GM23248 (cell line): ENCODE measurements around the gene USP25. TPM values are rescaled to one million over a fixed set of nuclear protein-coding genes. Genes with fewer than 3 reads are reported as not detected.

ENCODE experiments used
- DNase-seq: peaks from one replicate; pipeline ENCODE4 v3.0.0-alpha.2; 2015
- H2AFZ ChIP-seq: fragments of 200-600 bp; sonication (generic); 2 replicates; pipeline ENCODE4 v1.6.1; 2016; ENCODE audit warnings: antibody characterized with exemption
- H3F3A ChIP-seq: fragments of 200-600 bp; sonication (generic); 2 replicates; pipeline ENCODE4 v1.6.1; 2016; ENCODE audit warnings: mild to moderate bottlenecking, antibody characterized with exemption, mixed run types; ENCODE audit not compliant: insufficient read depth
- H3K27ac ChIP-seq: fragments of 200-600 bp; sonication (generic); 2 replicates; pipeline ENCODE4 v1.5.1; 2016; ENCODE audit warnings: mild to moderate bottlenecking
- H3K27me3 ChIP-seq: fragments of 200-600 bp; sonication (generic); replicated peaks from 2 replicates; pipeline ENCODE4 v1.6.1; 2016; ENCODE audit warnings: mild to moderate bottlenecking; ENCODE audit not compliant: insufficient read depth
- H3K36me3 ChIP-seq: fragments of 200-600 bp; sonication (generic); 2 replicates; pipeline ENCODE4 v1.6.1; 2016; ENCODE audit warnings: low read depth, mild to moderate bottlenecking
- H3K4me1 ChIP-seq: fragments of 200-600 bp; sonication (generic); 2 replicates; pipeline ENCODE4 v1.6.1; 2016; ENCODE audit warnings: mild to moderate bottlenecking; ENCODE audit not compliant: insufficient read depth
- H3K4me2 ChIP-seq: fragments of 200-600 bp; sonication (generic); one replicate; pipeline ENCODE4 v1.6.1; 2016; ENCODE audit warnings: mild to moderate bottlenecking; ENCODE audit not compliant: unreplicated experiment
- H3K4me3 ChIP-seq: fragments of 200-600 bp; sonication (generic); 2 replicates; pipeline ENCODE4 v1.5.1; 2016; ENCODE audit warnings: mild to moderate bottlenecking
- H3K79me2 ChIP-seq: fragments of 200-600 bp; sonication (generic); 2 replicates; pipeline ENCODE4 v1.6.1; 2016; ENCODE audit warnings: mild to moderate bottlenecking; ENCODE audit not compliant: insufficient read depth
- H3K9ac ChIP-seq: fragments of 200-600 bp; sonication (generic); 2 replicates; pipeline ENCODE4 v1.6.1; 2016; ENCODE audit warnings: mild to moderate bottlenecking
- H3K9me2 ChIP-seq: fragments of 200-600 bp; sonication (generic); 2 replicates; pipeline ENCODE4 v1.6.1; 2016; ENCODE audit warnings: mixed run types, mild to moderate bottlenecking, moderate library complexity; ENCODE audit not compliant: insufficient read depth
- H3K9me3 ChIP-seq: fragments of 200-600 bp; sonication (generic); one replicate; pipeline ENCODE4 v1.6.1; 2017; ENCODE audit warnings: low read depth
- H4K20me1 ChIP-seq: fragments of 200-600 bp; sonication (generic); 2 replicates; pipeline ENCODE4 v1.6.0; 2016; ENCODE audit not compliant: insufficient read depth
- EZH2 ChIP-seq: fragments of 200-600 bp; sonication (generic); IDR thresholded peaks from 2 replicates; pipeline ENCODE4 v1.6.1; 2018; ENCODE audit warnings: antibody characterized with exemption, mild to moderate bottlenecking; ENCODE audit not compliant: insufficient read depth, poor library complexity, severe bottlenecking
- EZH2phosphoT487 ChIP-seq: fragments of 200-600 bp; sonication (generic); IDR thresholded peaks from 2 replicates; pipeline ENCODE4 v1.6.1; 2018; ENCODE audit warnings: antibody characterized with exemption, moderate library complexity, mild to moderate bottlenecking, low read depth; ENCODE audit not compliant: insufficient read depth
- WGBS, 2 experiments: methylation state at CpG; one replicate each; pipeline ENCODE4 v1.1.6; 2015 to 2017; ENCODE audit warnings: low lambda C conversion rate in 2 of 2, low coverage in 1 of 2; ENCODE audit errors: missing lambda C conversion rate in 2 of 2; 5-methylcytosine and 5-hydroxymethylcytosine counted together
- in situ Hi-C: fragments of 300-500 bp; cut with MboI; formaldehyde crosslinking; loops from 2 replicates; pipeline ENCODE4 v1.15.0; 2020
- polyA plus RNA-seq: library from polyadenylated mRNA; unstranded; fragments of >200 nt; fragmentation: Nextera tagmentation; extraction: Ambion mirVana; gene quantifications from 2 replicates; pipeline ENCODE4 v1.2.1, GENCODE V29; 2016
- total RNA-seq: library from RNA; depleted of rRNA; stranded (reverse); fragments of >200 nt; shearing (Covaris generic); gene quantifications from 2 replicates; pipeline ENCODE4 v1.2.3, GENCODE V29; 2014

Gene USP25
- total and polyA plus RNA-seq, 2 experiments from 2014 or later, result 5.8 to 41.5 TPM

GRCh38 chr21:15741510-15741909 is 11.7 kb downstream of the USP25 start:
- no peaks in the 10 kb centered on the region for H3K9me2 ChIP-seq
- no peaks in the 10 kb centered on the region for H3K27me3 ChIP-seq
- H3K9ac ChIP-seq, result no peak overlapping the region
- peaks cover 26% of the 10 kb centered on the region for H4K20me1 ChIP-seq
- peaks cover 17% of the 10 kb centered on the region for H3K4me1 ChIP-seq
- H3K36me3 ChIP-seq, result no peaks in the 10 kb centered on the region
- H2AFZ ChIP-seq, result no peak overlapping the region
- H3K27ac ChIP-seq, result no peak overlapping the region
- no peak overlapping the region for H3K4me3 ChIP-seq
- H3K4me2 ChIP-seq, result peak overlapping the region; percentile 8
- in situ Hi-C loops, result no loop called here
- no peak for TF ChIP-seq EZH2phosphoT487
- no peak for TF ChIP-seq EZH2
- H3K79me2 ChIP-seq, result peaks cover 100% of the 10 kb centered on the region
- WGBS, 2 experiments, result 2 to 14% methylated on average over 1 of the region's 1 CpG
- H3K9me3 ChIP-seq, result no peaks in the 10 kb centered on the region
- peak; percentile 60 for DNase-seq
- H3F3A ChIP-seq, result 0 out of 2 replicates have a peak, but pooled peaks cover 4% of the 10 kb centered on the region

GRCh38 chr21:15742052-15742670 is 12.4 kb downstream of the USP25 start:
- Histone ChIP-seq H3K9ac (no peak overlapping the region), H3K9me3 (no peaks in the 10 kb centered on the region), H3K4me2 (peak overlapping the region; percentile 8), H3K27me3 (no peaks in the 10 kb centered on the region), H3K4me1 (peaks cover 17% of the 10 kb centered on the region), H3F3A (0 out of 2 replicates have a peak, but pooled peaks cover 4% of the 10 kb centered on the region), H3K79me2 (peaks cover 100% of the 10 kb centered on the region), H4K20me1 (peaks cover 26% of the 10 kb centered on the region), H3K4me3 (no peak overlapping the region), H3K9me2 (no peaks in the 10 kb centered on the region), H2AFZ (no peak overlapping the region), H3K27ac (no peak overlapping the region), H3K36me3 (no peaks in the 10 kb centered on the region)
- WGBS, 2 experiments, result 95 to 98% methylated on average over 4 of the region's 4 CpGs
- no peak for DNase-seq
- in situ Hi-C loops, result no loop called here
- no peak for TF ChIP-seq EZH2phosphoT487
- TF ChIP-seq EZH2, result no peak

DNA sequence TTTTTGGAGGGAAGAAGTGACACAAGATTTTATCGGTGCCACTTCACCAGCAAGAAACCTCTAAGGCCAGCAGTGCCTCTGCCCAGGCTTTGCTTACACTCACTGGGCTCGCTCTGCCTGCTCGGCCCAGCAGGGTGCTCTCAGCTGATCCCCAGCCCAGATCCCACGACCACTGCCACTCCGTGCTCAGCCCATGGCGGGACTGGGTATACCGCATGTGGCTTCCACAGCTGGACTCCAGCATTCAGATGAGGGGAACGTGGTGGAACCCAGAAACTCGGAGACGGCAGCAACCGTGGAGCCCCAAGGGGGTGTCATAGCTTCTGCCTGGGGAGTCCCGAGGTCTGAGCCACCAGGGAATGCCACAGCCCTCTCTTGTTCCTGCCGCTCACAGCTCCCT is 12.9 kb downstream of the USP25 start:
- Histone ChIP-seq H3K9ac (no peak overlapping the region), H3K9me2 (no peaks in the 10 kb centered on the region), H3K4me3 (no peak overlapping the region), H3K9me3 (no peaks in the 10 kb centered on the region), H3K79me2 (peaks cover 100% of the 10 kb centered on the region), H3K27ac (no peak overlapping the region), H3K36me3 (no peaks in the 10 kb centered on the region), H3K4me2 (no peak overlapping the region), H2AFZ (no peak overlapping the region), H3K27me3 (no peaks in the 10 kb centered on the region), H3F3A (0 out of 2 replicates have a peak, but pooled peaks cover 4% of the 10 kb centered on the region), H4K20me1 (peaks cover 26% of the 10 kb centered on the region), H3K4me1 (peaks cover 17% of the 10 kb centered on the region)
- TF ChIP-seq EZH2phosphoT487 (no peak), EZH2 (no peak)
- in situ Hi-C loops, result no loop called here
- no peak for DNase-seq
- WGBS, 2 experiments, result 97 to 99% methylated on average over 13 of the region's 13 CpGs

DNA sequence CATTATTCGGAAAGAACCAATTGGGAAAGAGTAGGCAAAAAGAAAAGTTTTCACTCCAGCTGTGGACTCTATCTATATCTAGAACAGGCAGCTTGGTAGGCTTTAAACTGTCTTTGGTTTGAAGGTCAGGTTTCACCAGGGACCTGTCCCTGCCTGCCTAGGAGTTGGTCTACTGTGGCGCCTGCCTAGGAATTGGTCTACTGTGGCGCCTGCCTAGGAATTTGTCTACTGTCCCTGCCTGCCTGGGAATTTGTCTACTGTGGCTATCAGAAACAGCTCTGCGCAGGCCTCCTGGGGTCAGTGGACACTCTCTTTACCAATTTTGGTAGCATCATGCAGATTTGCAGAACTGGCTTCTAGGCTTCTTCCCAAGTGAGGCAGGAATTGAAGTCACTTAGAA is 13.8 kb downstream of the USP25 start:
- Histone ChIP-seq H3K27me3 (no peaks in the 10 kb centered on the region), H3K4me3 (no peak overlapping the region), H4K20me1 (peaks cover 30% of the 10 kb centered on the region), H3K79me2 (peaks cover 100% of the 10 kb centered on the region), H3F3A (0 out of 2 replicates have a peak, but pooled peaks cover 4% of the 10 kb centered on the region), H3K9me2 (no peaks in the 10 kb centered on the region), H3K9me3 (no peaks in the 10 kb centered on the region), H2AFZ (no peak overlapping the region), H3K4me1 (peaks cover 17% of the 10 kb centered on the region), H3K36me3 (no peaks in the 10 kb centered on the region), H3K4me2 (no peak overlapping the region), H3K9ac (no peak overlapping the region), H3K27ac (no peak overlapping the region)
- no peak for DNase-seq
- TF ChIP-seq EZH2, result no peak
- no peak for TF ChIP-seq EZH2phosphoT487
- WGBS, 2 experiments, result 98 to 99% methylated on average over 4 of the region's 4 CpGs
- in situ Hi-C loops, result no loop called here
